B cell (primary cell): ENCODE results near the gene B3GLCT.

Source experiments
- CTCF ChIP-seq: fragments of 200-600 bp; IDR thresholded peaks from one replicate; pipeline ENCODE4 v1.8.0; 2022; ENCODE audit warnings: antibody characterized with exemption, mild to moderate bottlenecking
- EZH2 ChIP-seq: IDR thresholded peaks from 2 replicates; pipeline ENCODE4 v1.6.1; 2012; ENCODE audit warnings: borderline replicate concordance, low read depth, mild to moderate bottlenecking, moderate library complexity, low read length; ENCODE audit not compliant: insufficient read depth, poor library complexity, severe bottlenecking

- no peak for TF ChIP-seq CTCF
- no peak for TF ChIP-seq EZH2
Measured at GRCh38 chr13:31198519-31198918, 1.3 kb upstream of the B3GLCT start.
